Esophagus muscularis mucosa (tissue), 4 donors: ENCODE results near the gene KLHL8. TPM values are rescaled to one million over a fixed set of nuclear protein-coding genes. Genes with fewer than 3 reads are reported as not detected.

ENCODE experiments used
- DNase-seq: peaks from one replicate; pipeline ENCODE4 v3.0.0-alpha.2; 2017; ENCODE audit errors: extremely low spot score
- H3K27ac ChIP-seq, 4 donors: fragments of 200-600 bp; sonication (generic); replicated peaks in 1 of 4; 1 replicate in 3 of 4; 2 replicates in 1 of 4; pipeline ENCODE4 v1.5.1; 2016 to 2019; ENCODE audit warnings: mild to moderate bottlenecking in 1 of 4
- H3K27me3 ChIP-seq, 4 donors: fragments of 200-600 bp; sonication (generic); one replicate each; pipeline versions ENCODE4 v1.5.1 to v1.6.0; 2016 to 2019
- H3K36me3 ChIP-seq, 4 donors: fragments of 200-600 bp; sonication (generic); one replicate each; pipeline ENCODE4 v1.5.1; 2016 to 2019
- H3K4me1 ChIP-seq, 4 donors: fragments of 200-600 bp; sonication (generic); one replicate each; pipeline ENCODE4 v1.5.1; 2016 to 2019
- H3K4me3 ChIP-seq, 4 donors: fragments of 200-600 bp; sonication (generic); 1 replicate in 2 of 4; 2 replicates in 2 of 4; pipeline ENCODE4 v1.5.1; 2016 to 2019; ENCODE audit warnings: mild to moderate bottlenecking in 4 of 4, moderate library complexity in 1 of 4
- H3K9me3 ChIP-seq, 4 donors: fragments of 200-600 bp; sonication (generic); 1 replicate in 3 of 4; 2 replicates in 1 of 4; pipeline ENCODE4 v1.5.1; 2016 to 2019
- CTCF ChIP-seq, 3 experiments: fragments of 200-600 bp in 2 of 3; fragments of 450-650 bp in 1 of 3; sonication (generic) in 2 of 3; IDR thresholded peaks; one replicate each; pipeline ENCODE4 v1.5.1; 2017 to 2019; ENCODE audit warnings: antibody characterized with exemption in 3 of 3, mild to moderate bottlenecking in 2 of 3, moderate library complexity in 1 of 3
- EP300 ChIP-seq: sonication (generic); formaldehyde crosslinking; IDR thresholded peaks from one replicate; pipeline ENCODE4 v1.6.1; 2017; ENCODE audit warnings: antibody characterized with exemption
- POLR2A ChIP-seq: fragments of 450-650 bp; IDR thresholded peaks from one replicate; pipeline ENCODE4 v1.6.1; 2017; ENCODE audit warnings: antibody characterized with exemption, moderate library complexity, mild to moderate bottlenecking, low read depth
- POLR2AphosphoS5 ChIP-seq, 2 donors: sonication (generic); formaldehyde crosslinking; IDR thresholded peaks; one replicate each; pipeline ENCODE4 v1.6.1; 2017; ENCODE audit warnings: antibody characterized with exemption in 2 of 2
- WGBS: methylation state at CpG from one replicate; pipeline ENCODE4 v1.1.5; 2018; 5-methylcytosine and 5-hydroxymethylcytosine counted together
- intact Hi-C: fragments of 100-400 bp; cut with DNase I; formaldehyde crosslinking; loops from one replicate; pipeline ENCODE4 v1.15.1; 2023
- total RNA-seq, 4 donors: library from RNA; depleted of rRNA; stranded (reverse); fragments of >200 nt; gene quantifications; one replicate each; pipeline versions ENCODE4 v1.1.0 to v1.2.1, GENCODE V29; 2016

Gene KLHL8
- total RNA-seq, 4 donors from 2014 or later, result 7.6 to 18.7 (median 11.7) TPM

DNA sequence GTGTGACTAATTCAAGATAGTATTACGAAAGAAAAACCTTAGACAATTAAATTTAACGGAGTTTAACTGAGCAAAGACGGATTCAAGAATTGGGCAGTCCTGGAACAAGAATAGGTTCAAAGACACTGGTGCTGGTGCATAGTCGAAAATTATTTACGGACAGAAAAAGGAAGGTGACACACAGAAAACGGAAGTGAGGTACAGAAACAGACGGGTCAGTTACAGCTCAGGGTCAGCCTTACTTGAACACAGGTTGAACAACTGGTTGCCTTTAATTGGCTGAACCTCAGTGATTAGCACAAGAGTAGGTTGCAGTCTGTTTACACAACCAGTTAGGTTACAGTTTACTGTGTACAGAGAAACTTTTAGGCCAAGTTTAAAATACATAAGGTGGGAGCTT, 31.5 kb downstream of the KLHL8 start:
- Histone ChIP-seq H3K4me1 (no peaks in the 10 kb centered on the region), H3K4me3 (no peak overlapping the region), H3K27ac (no peak overlapping the region), H3K9me3 (no peaks in the 10 kb centered on the region), H3K27me3 (no peaks in the 10 kb centered on the region), H3K36me3 (no peaks in the 10 kb centered on the region)
- intact Hi-C loops, result no loop called here
- TF ChIP-seq POLR2AphosphoS5 (IDR thresholded peaks at IDR 0.05), result no peak
- TF ChIP-seq EP300, result no peak
- TF ChIP-seq CTCF (IDR thresholded peaks at IDR 0.05), result no peak
- TF ChIP-seq POLR2A, result no peak
- 96% methylated on average over 7 of the region's 7 CpGs for WGBS
- DNase-seq, result no peak

DNA sequence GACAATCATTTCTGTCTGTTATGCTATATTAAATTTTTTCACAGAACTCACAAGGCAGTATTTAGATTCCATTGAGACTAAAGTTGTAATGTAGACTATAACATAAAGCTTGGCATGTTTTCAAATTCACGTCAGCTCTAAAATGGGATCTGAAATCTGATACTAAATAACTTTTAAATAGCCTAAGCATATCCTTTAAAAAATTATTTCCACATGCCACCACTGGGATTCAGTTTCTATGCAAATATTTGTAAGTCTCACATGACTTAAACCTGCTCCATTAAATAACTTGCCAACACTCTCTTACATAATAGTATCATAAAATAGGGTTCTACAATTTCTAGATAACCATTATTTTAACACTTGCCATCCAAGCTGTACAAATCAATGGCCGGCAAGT, 32.4 kb downstream of the KLHL8 start:
- H3K4me1 ChIP-seq, result no peaks in the 10 kb centered on the region
- H3K27me3 ChIP-seq, result no peaks in the 10 kb centered on the region
- no peak overlapping the region for H3K4me3 ChIP-seq
- no peak overlapping the region for H3K27ac ChIP-seq
- no peak for DNase-seq
- TF ChIP-seq EP300 (no peak), POLR2A (no peak), POLR2AphosphoS5 (IDR thresholded peaks at IDR 0.05) (no peak), CTCF (IDR thresholded peaks at IDR 0.05) (no peak)
- H3K9me3 ChIP-seq, result no peaks in the 10 kb centered on the region
- H3K36me3 ChIP-seq, result no peaks in the 10 kb centered on the region
- WGBS, result 65% methylated on average over 2 of the region's 2 CpGs
- intact Hi-C loops, result no loop called here

DNA sequence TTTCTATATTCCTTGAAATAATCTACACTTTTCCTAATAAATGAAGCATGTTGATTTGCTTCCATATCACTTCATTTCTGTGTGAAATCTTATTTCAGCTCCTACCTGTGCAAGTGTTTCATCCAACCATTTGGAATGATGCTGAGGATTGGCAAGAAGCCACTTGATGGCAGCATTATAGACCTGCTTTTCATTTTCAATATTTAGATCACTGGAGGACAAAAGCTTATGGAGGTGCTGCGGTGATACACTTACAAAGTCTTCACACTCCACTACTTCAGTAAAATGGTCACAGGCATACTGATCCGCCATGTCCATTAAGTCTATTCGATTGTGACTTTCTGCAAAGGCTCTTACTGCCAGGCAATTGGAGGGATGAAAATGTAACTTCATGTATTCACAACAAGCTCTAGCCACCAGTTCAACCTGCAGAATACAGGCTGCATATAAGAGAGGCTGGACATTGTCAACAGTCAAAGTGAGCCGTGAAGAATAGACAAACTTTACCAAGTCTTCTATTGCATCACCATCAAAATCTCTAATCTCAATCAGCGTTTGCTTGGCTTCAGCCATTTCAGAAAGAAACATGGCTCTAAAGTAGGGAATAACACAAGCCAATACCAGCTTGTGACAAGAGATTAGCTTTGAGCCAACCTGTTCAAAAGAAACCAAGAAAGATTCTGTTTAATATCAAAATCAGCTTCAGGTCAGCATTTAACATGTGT, 35.1 kb downstream of the KLHL8 start:
- intact Hi-C loops, result no loop called here
- DNase-seq, result no peak
- H3K27ac ChIP-seq, result no peak overlapping the region
- H3K36me3 ChIP-seq, result no peaks in the 10 kb centered on the region
- TF ChIP-seq CTCF (IDR thresholded peaks at IDR 0.05) (no peak), EP300 (no peak), POLR2A (no peak), POLR2AphosphoS5 (IDR thresholded peaks at IDR 0.05) (no peak)
- no peak overlapping the region for H3K4me3 ChIP-seq
- no peaks in the 10 kb centered on the region for H3K9me3 ChIP-seq
- WGBS, result 95% methylated on average over 5 of the region's 5 CpGs
- no peaks in the 10 kb centered on the region for H3K27me3 ChIP-seq
- H3K4me1 ChIP-seq, result no peaks in the 10 kb centered on the region

DNA sequence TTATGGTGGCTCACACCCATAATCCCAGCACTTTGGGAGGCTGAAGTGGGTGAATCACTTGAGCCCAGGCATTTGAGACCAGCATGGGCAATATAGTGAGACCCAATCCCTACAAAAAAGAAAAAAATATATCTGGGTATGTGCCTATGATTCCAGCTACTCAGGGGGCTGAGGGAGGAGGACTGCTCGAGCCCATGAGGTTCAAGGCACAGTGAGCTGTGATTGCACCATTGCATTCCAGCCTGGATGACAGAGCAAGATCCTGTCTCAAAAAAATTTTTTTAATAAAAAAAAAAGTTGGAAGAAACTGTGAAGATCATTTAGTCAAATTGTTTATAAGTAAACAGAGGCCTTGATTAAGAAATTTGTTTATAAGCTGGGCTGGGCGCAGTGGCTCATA, 39.7 kb downstream of the KLHL8 start:
- Histone ChIP-seq H3K27me3 (no peaks in the 10 kb centered on the region), H3K4me3 (no peak overlapping the region), H3K9me3 (no peaks in the 10 kb centered on the region), H3K4me1 (no peaks in the 10 kb centered on the region), H3K27ac (no peak overlapping the region), H3K36me3 (peaks cover 0 to 20% (median 2%) of the 10 kb centered on the region in 4 donors)
- WGBS, result 96% methylated on average over 2 of the region's 2 CpGs
- intact Hi-C loops, result no loop called here
- no peak for TF ChIP-seq EP300
- TF ChIP-seq CTCF (IDR thresholded peaks at IDR 0.05), result no peak
- no peak for TF ChIP-seq POLR2AphosphoS5 (IDR thresholded peaks at IDR 0.05)
- TF ChIP-seq POLR2A, result no peak
- DNase-seq, result no peak

- H3K36me3 ChIP-seq, result peaks cover 0 to 20% (median 2%) of the 10 kb centered on the region in 4 donors
- no peak overlapping the region for H3K4me3 ChIP-seq
- H3K9me3 ChIP-seq, result no peaks in the 10 kb centered on the region
- TF ChIP-seq EP300 (no peak), CTCF (IDR thresholded peaks at IDR 0.05) (no peak), POLR2AphosphoS5 (IDR thresholded peaks at IDR 0.05) (no peak), POLR2A (no peak)
- no peak for DNase-seq
- H3K4me1 ChIP-seq, result no peaks in the 10 kb centered on the region
- intact Hi-C loops, result no loop called here
- no peaks in the 10 kb centered on the region for H3K27me3 ChIP-seq
- H3K27ac ChIP-seq, result no peak overlapping the region
- 84% methylated on average over 1 of the region's 1 CpG for WGBS
Measured at GRCh38 chr4:87179751-87180150, 40.7 kb downstream of the KLHL8 start.
